HepG2 (cell line): ENCODE data around the gene FAM50A. TPM values are rescaled to one million over a fixed set of nuclear protein-coding genes. Genes with fewer than 3 reads are reported as not detected.

Source experiments
- BHLHE40 ChIP-seq: IDR thresholded peaks from 2 replicates; pipeline ENCODE4 v1.6.1; 2011; ENCODE audit warnings: low read length, improper control_type of control experiment
- BRF2 ChIP-seq: sonication (generic); formaldehyde crosslinking; IDR thresholded peaks from 2 replicates; pipeline ENCODE4 v1.8.1; 2022; ENCODE audit warnings: mild to moderate bottlenecking, missing genetic modification reagents
- CCAR2 ChIP-seq: fragments of 200-400 bp; formaldehyde crosslinking; optimal IDR thresholded peaks from 2 replicates; pipeline ENCODE3; 2018; ENCODE audit warnings: low read depth, mild to moderate bottlenecking, low read length, moderate library complexity
- FOSL1 ChIP-seq: sonication (generic); formaldehyde crosslinking; IDR thresholded peaks from 2 replicates; pipeline ENCODE4 v1.9.0; 2021; ENCODE audit warnings: missing genetic modification reagents, borderline replicate concordance
- FUBP1 ChIP-seq: sonication (generic); formaldehyde crosslinking; IDR thresholded peaks from 2 replicates; pipeline ENCODE4 v1.5.1; 2020; ENCODE audit warnings: missing genetic modification reagents, mild to moderate bottlenecking, borderline replicate concordance
- NFAT5 ChIP-seq: sonication (generic); formaldehyde crosslinking; IDR thresholded peaks from 2 replicates; pipeline ENCODE4 v1.4.0; 2020; ENCODE audit warnings: missing genetic modification reagents
- RARA ChIP-seq: IDR thresholded peaks from 2 replicates; pipeline ENCODE4 v1.6.1; 2016; ENCODE audit warnings: missing genetic modification reagents, missing compliant biosample characterization
- RARG ChIP-seq: sonication (generic); formaldehyde crosslinking; IDR thresholded peaks from 2 replicates; pipeline ENCODE4 v1.4.0; 2020; ENCODE audit warnings: low read depth, mild to moderate bottlenecking, missing genetic modification reagents
- THAP11 ChIP-seq: IDR thresholded peaks from 2 replicates; pipeline ENCODE4 v1.6.1; 2016; ENCODE audit warnings: missing biosample characterization, missing genetic modification reagents
- ZKSCAN5 ChIP-seq: sonication (generic); formaldehyde crosslinking; IDR thresholded peaks from 2 replicates; pipeline ENCODE4 v1.5.1; 2020; ENCODE audit warnings: mild to moderate bottlenecking, missing genetic modification reagents
- ZNF20 ChIP-seq: sonication (generic); formaldehyde crosslinking; IDR thresholded peaks from 2 replicates; pipeline ENCODE4 v1.4.0; 2020; ENCODE audit warnings: mild to moderate bottlenecking, moderate library complexity, missing genetic modification reagents
- ZNF333 ChIP-seq: sonication (generic); formaldehyde crosslinking; IDR thresholded peaks from 2 replicates; pipeline ENCODE4 v1.4.0; 2020; ENCODE audit warnings: mild to moderate bottlenecking, missing genetic modification reagents, borderline replicate concordance
- ZNF598 ChIP-seq: sonication (generic); formaldehyde crosslinking; IDR thresholded peaks from 2 replicates; pipeline ENCODE4 v1.5.1; 2020; ENCODE audit warnings: mild to moderate bottlenecking, missing genetic modification reagents, borderline replicate concordance
- ZNF713 ChIP-seq: sonication (generic); formaldehyde crosslinking; IDR thresholded peaks from 2 replicates; pipeline ENCODE4 v1.4.0; 2020; ENCODE audit warnings: mild to moderate bottlenecking, missing genetic modification reagents
- ZNF740 ChIP-seq: sonication (generic); formaldehyde crosslinking; IDR thresholded peaks from 2 replicates; pipeline ENCODE4 v1.4.0; 2020; ENCODE audit warnings: missing genetic modification reagents
- ZNF770 ChIP-seq: sonication (generic); formaldehyde crosslinking; IDR thresholded peaks from 2 replicates; pipeline ENCODE4 v1.5.0; 2020; ENCODE audit warnings: mild to moderate bottlenecking, missing genetic modification reagents
- polyA plus RNA-seq, 8 experiments: library from polyadenylated mRNA; depleted of rRNA in 3 of 8; stranded (reverse) in 7 of 8; unstranded in 1 of 8; fragments of >200 nt; fragmentation: Illumina TruSeq in 4 of 8; extraction: Trizol in 4 of 8; gene quantifications; 2 replicates each; pipeline versions ENCODE4 v1.2.1 to v1.2.3, GENCODE V29; 2011 to 2016; ENCODE audit warnings: low read depth in 4 of 8, missing spikeins in 1 of 8, mixed read lengths in 1 of 8; ENCODE audit not compliant: insufficient read depth in 1 of 8
- total RNA-seq, 5 experiments: library from RNA; depleted of rRNA; stranded (reverse); fragments of >200 nt; fragmentation: Illumina TruSeq; extraction: Trizol; gene quantifications; 2 replicates each; pipeline ENCODE4 v1.2.3, GENCODE V29; 2016; ENCODE audit warnings: low read depth in 1 of 5

The FAM50A gene
- total and polyA plus RNA-seq, 2 of the 13 experiments (the other 11 are each of a cell fraction or from before 2014, with no cell fraction given) = 30.7 to 40.7 TPM

GRCh38 chrX:154397888-154398667 lies 45.9 kb upstream of the FAM50A start, which contains the start of gene RPL10 (continued):
- TF ChIP-seq NFAT5 (CRISPR knock-in tag) = peak; percentile 29
- no peak for TF ChIP-seq ZNF20 (CRISPR knock-in tag)
- no peak for TF ChIP-seq FOSL1
- TF ChIP-seq RARA = no peak; the same call in 1 of the 2 replicates
- TF ChIP-seq RARG (CRISPR knock-in tag) = no peak
- TF ChIP-seq ZNF333 (CRISPR knock-in tag) = peak; percentile 23; the same call in 1 of the 2 replicates
- TF ChIP-seq ZNF598 (CRISPR knock-in tag) = no peak
- peak; percentile 86 for TF ChIP-seq THAP11 (CRISPR knock-in tag)
- 0 out of 2 replicates have a peak, but pooled peaks have one; percentile 19 for TF ChIP-seq BHLHE40
- no peak for TF ChIP-seq BRF2
- TF ChIP-seq FUBP1 = no peak
- no peak for TF ChIP-seq ZNF740 (CRISPR knock-in tag)
- no peak for TF ChIP-seq ZKSCAN5 (CRISPR knock-in tag)
- TF ChIP-seq CCAR2 = no peak
- no peak for TF ChIP-seq ZNF713 (CRISPR knock-in tag)
- no peak; the same call in 1 of the 2 replicates for TF ChIP-seq ZNF770 (CRISPR knock-in tag)
